H9 (cell line): Measurements from ENCODE around the gene RFX8. TPM values are rescaled to one million over a fixed set of nuclear protein-coding genes. Genes with fewer than 3 reads are reported as not detected.

ENCODE experiments used
- DNase-seq: peaks from one replicate; pipeline ENCODE4 v3.0.0-alpha.2; 2017
- H2AFZ ChIP-seq: one replicate; pipeline ENCODE4 v1.6.1; 2013; ENCODE audit warnings: mild to moderate bottlenecking, low read length, control low read depth, moderate library complexity
- H2AK5ac ChIP-seq: 2 replicates; pipeline ENCODE4 v1.6.1; 2013; ENCODE audit warnings: low read length, control low read depth, mixed read lengths; ENCODE audit not compliant: insufficient read length
- H2BK120ac ChIP-seq: one replicate; pipeline ENCODE4 v1.6.1; 2013; ENCODE audit warnings: low read depth, mild to moderate bottlenecking, low read length, control low read depth, inconsistent platforms; ENCODE audit not compliant: poor library complexity, severe bottlenecking
- H2BK12ac ChIP-seq: 2 replicates; pipeline ENCODE4 v1.6.1; 2013; ENCODE audit warnings: low read length, control low read depth, mixed read lengths, low read depth; ENCODE audit not compliant: insufficient read length
- H2BK15ac ChIP-seq: 2 replicates; pipeline ENCODE4 v1.6.1; 2013; ENCODE audit warnings: low read depth, low read length, control low read depth
- H2BK20ac ChIP-seq: one replicate; pipeline ENCODE4 v1.6.1; 2013; ENCODE audit warnings: low read depth, mild to moderate bottlenecking, low read length, control low read depth, inconsistent platforms; ENCODE audit not compliant: poor library complexity, severe bottlenecking
- H2BK5ac ChIP-seq: 2 replicates; pipeline ENCODE4 v1.6.1; 2013; ENCODE audit warnings: low read length, control low read depth, mixed read lengths; ENCODE audit not compliant: insufficient read length
- H3K14ac ChIP-seq: 2 replicates; pipeline ENCODE4 v1.6.1; 2013; ENCODE audit warnings: low read length, control low read depth; ENCODE audit not compliant: insufficient read depth
- H3K18ac ChIP-seq: 2 replicates; pipeline ENCODE4 v1.6.1; 2013; ENCODE audit warnings: low read depth, mild to moderate bottlenecking, mixed read lengths, low read length, control low read depth; ENCODE audit not compliant: insufficient read length
- H3K23ac ChIP-seq: 2 replicates; pipeline ENCODE4 v1.6.1; 2013; ENCODE audit warnings: low read length, control low read depth, mixed read lengths, low read depth; ENCODE audit not compliant: insufficient read length
- H3K23me2 ChIP-seq: 2 replicates; pipeline ENCODE4 v1.6.1; 2013; ENCODE audit warnings: low read depth, mild to moderate bottlenecking, mixed read lengths, low read length, control low read depth; ENCODE audit not compliant: insufficient read length, poor library complexity, severe bottlenecking
- H3K27ac ChIP-seq: 2 replicates; pipeline ENCODE4 v1.5.1; 2013; ENCODE audit warnings: low read length, control low read depth, mixed read lengths, low read depth; ENCODE audit not compliant: insufficient read length
- H3K27me3 ChIP-seq: 2 replicates; pipeline ENCODE4 v1.6.1; 2013; ENCODE audit warnings: low read length, control low read depth, inconsistent platforms; ENCODE audit not compliant: insufficient read depth
- H3K4ac ChIP-seq: 2 replicates; pipeline ENCODE4 v1.6.1; 2013; ENCODE audit warnings: low read depth, mild to moderate bottlenecking, control low read depth, inconsistent platforms, low read length, moderate library complexity
- H3K4me1 ChIP-seq: 2 replicates; pipeline ENCODE4 v1.6.1; 2013; ENCODE audit warnings: low read length, control low read depth, inconsistent platforms; ENCODE audit not compliant: insufficient read depth
- H3K4me2 ChIP-seq: 2 replicates; pipeline ENCODE4 v1.6.1; 2013; ENCODE audit warnings: low read length, control low read depth, mixed read lengths; ENCODE audit not compliant: insufficient read length, insufficient read depth
- H3K56ac ChIP-seq: 2 replicates; pipeline ENCODE4 v1.6.1; 2013; ENCODE audit warnings: low read depth, mild to moderate bottlenecking, mixed read lengths, low read length, control low read depth; ENCODE audit not compliant: insufficient read length
- H3K79me1 ChIP-seq: 2 replicates; pipeline ENCODE4 v1.6.1; 2013; ENCODE audit warnings: low read depth, mild to moderate bottlenecking, moderate library complexity, low read length, control low read depth, inconsistent platforms; ENCODE audit not compliant: insufficient read depth, poor library complexity, severe bottlenecking
- H3K79me2 ChIP-seq: 2 replicates; pipeline ENCODE4 v1.6.1; 2013; ENCODE audit warnings: low read length, control low read depth, inconsistent platforms; ENCODE audit not compliant: insufficient read depth
- H3K9ac ChIP-seq: 2 replicates; pipeline ENCODE4 v1.6.1; 2013; ENCODE audit warnings: low read length, control low read depth, mixed read lengths; ENCODE audit not compliant: insufficient read length; ENCODE audit errors: extremely low read depth
- H3K9me3 ChIP-seq: one replicate; pipeline ENCODE4 v1.6.1; 2013; ENCODE audit warnings: low read depth, low read length, inconsistent platforms; ENCODE audit not compliant: control insufficient read depth
- H3T11ph ChIP-seq: one replicate; pipeline ENCODE4 v1.6.1; 2013; ENCODE audit warnings: mild to moderate bottlenecking, low read length, control low read depth, inconsistent platforms
- H4K20me1 ChIP-seq: one replicate; pipeline ENCODE4 v1.6.1; 2013; ENCODE audit not compliant: control insufficient read depth, insufficient read length, insufficient read depth
- H4K5ac ChIP-seq: 2 replicates; pipeline ENCODE4 v1.6.1; 2013; ENCODE audit warnings: low read depth, mild to moderate bottlenecking, mixed read lengths, low read length, control low read depth; ENCODE audit not compliant: insufficient read length
- H4K8ac ChIP-seq: replicated peaks from 2 replicates; pipeline ENCODE4 v1.6.1; 2013; ENCODE audit warnings: low read length, control low read depth, mixed read lengths, low read depth; ENCODE audit not compliant: insufficient read length
- H4K91ac ChIP-seq: 2 replicates; pipeline ENCODE4 v1.6.1; 2013; ENCODE audit warnings: low read depth, mild to moderate bottlenecking, moderate library complexity, mixed read lengths, low read length, control low read depth; ENCODE audit not compliant: insufficient read length
- H3K27ac Mint-ChIP-seq, 3 experiments: 2 replicates in 2 of 3; 3 replicates in 1 of 3; pipeline ENCODE4 v1.8.0; 2020 to 2021; ENCODE audit warnings: mixed read lengths in 3 of 3, mild to moderate bottlenecking in 1 of 3, moderate library complexity in 1 of 3
- H3K27me3 Mint-ChIP-seq: 2 replicates; pipeline ENCODE4 v1.8.0; 2021; ENCODE audit warnings: low read depth, mild to moderate bottlenecking, moderate library complexity, mixed read lengths
- H3K36me3 Mint-ChIP-seq, 3 experiments: 2 replicates in 2 of 3; 3 replicates in 1 of 3; pipeline ENCODE4 v1.8.0; 2020 to 2021; ENCODE audit warnings: low read depth in 3 of 3, mixed read lengths in 3 of 3; ENCODE audit not compliant: insufficient read depth in 1 of 3
- H3K4me1 Mint-ChIP-seq, 2 experiments: 2 replicates each; pipeline ENCODE4 v1.8.0; 2020; ENCODE audit warnings: mixed read lengths in 2 of 2
- H3K4me3 Mint-ChIP-seq, 2 experiments: 2 replicates in 1 of 2; 3 replicates in 1 of 2; pipeline ENCODE4 v1.8.0; 2020 to 2021; ENCODE audit warnings: mild to moderate bottlenecking in 2 of 2, mixed read lengths in 2 of 2, moderate library complexity in 1 of 2
- H3K9me3 Mint-ChIP-seq, 2 experiments: 2 replicates in 1 of 2; 3 replicates in 1 of 2; pipeline ENCODE4 v1.8.0; 2020; ENCODE audit warnings: mild to moderate bottlenecking in 2 of 2, mixed read lengths in 2 of 2, moderate library complexity in 1 of 2
- WGBS: extraction: QIAGEN DNeasy Blood & Tissue Kit; methylation state at CpG from one replicate; pipeline ENCODE4 v1.1.7; 2013; ENCODE audit warnings: missing lambda C conversion rate, low lambda C conversion rate, mixed read lengths; ENCODE audit not compliant: insufficient read length; ENCODE audit errors: extremely low coverage; 5-methylcytosine and 5-hydroxymethylcytosine counted together
- total RNA-seq: library from RNA; stranded (reverse); gene quantifications from 2 replicates; pipeline ENCODE4 v1.2.1, GENCODE V29; 2021
- TF ChIP-seq, protein P1 (sequence below): fragments of 200-600 bp; sonication (generic); conservative IDR thresholded peaks from 3 replicates; pipeline ENCODE4 v1.8.0; 2021; ENCODE audit warnings: antibody characterized with exemption, mild to moderate bottlenecking

RFX8 gene
- total RNA-seq, 1 experiment from 2014 or later = 0.22 TPM

DNA sequence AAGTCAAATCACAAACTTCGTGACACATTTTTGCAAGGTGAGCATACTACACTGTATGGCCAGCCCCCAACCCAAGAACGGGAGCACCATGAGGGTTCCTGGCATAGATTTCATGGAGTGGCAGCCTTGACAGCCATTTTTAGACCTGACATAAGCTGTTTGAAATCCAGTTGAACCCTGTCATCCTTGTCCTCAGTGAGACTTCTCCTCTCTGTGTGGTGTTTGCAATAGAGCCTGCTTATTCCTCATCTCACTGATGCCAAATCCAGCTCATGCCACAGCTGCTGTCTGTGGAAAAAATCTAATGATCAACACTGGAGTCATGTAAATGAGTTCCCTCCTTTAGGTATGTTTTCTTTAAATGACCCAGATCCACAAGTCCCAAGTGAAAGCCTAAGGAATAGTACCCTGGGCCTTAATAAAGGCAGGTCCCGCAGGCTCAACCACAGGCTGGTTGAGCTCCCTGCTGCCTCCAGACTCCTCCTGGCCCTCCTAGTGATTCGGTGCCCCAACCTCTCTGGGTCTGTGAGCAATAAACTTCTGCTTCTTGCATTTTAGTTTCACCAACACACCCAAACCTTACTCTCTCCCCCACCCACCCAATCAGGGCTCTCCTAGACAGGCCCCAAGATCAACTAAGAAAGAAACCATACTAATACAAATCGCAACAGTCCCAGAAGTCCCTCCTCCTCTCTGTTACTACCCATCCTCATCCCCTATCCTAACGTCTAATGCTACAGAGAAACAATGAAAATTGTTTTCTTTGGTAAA, 79.2 kb downstream of the RFX8 start:
- H3K79me2 ChIP-seq = no peaks in the 10 kb centered on the region
- no peaks in the 10 kb centered on the region; the same call in 1 of the 2 replicates for H3K27me3 ChIP-seq
- H4K5ac ChIP-seq = no peak overlapping the region
- no peak for DNase-seq
- H3K23me2 ChIP-seq = no peaks in the 10 kb centered on the region
- H4K91ac ChIP-seq = no peak overlapping the region
- H2BK12ac ChIP-seq = no peak overlapping the region
- no peak overlapping the region for H3K56ac ChIP-seq
- H3K27me3 Mint-ChIP-seq = no peaks in the 10 kb centered on the region; the same call in none of the 2 replicates
- no peak overlapping the region for H2AK5ac ChIP-seq
- no peaks in the 10 kb centered on the region for H3K9me3 Mint-ChIP-seq
- TF ChIP-seq, protein P1, sequence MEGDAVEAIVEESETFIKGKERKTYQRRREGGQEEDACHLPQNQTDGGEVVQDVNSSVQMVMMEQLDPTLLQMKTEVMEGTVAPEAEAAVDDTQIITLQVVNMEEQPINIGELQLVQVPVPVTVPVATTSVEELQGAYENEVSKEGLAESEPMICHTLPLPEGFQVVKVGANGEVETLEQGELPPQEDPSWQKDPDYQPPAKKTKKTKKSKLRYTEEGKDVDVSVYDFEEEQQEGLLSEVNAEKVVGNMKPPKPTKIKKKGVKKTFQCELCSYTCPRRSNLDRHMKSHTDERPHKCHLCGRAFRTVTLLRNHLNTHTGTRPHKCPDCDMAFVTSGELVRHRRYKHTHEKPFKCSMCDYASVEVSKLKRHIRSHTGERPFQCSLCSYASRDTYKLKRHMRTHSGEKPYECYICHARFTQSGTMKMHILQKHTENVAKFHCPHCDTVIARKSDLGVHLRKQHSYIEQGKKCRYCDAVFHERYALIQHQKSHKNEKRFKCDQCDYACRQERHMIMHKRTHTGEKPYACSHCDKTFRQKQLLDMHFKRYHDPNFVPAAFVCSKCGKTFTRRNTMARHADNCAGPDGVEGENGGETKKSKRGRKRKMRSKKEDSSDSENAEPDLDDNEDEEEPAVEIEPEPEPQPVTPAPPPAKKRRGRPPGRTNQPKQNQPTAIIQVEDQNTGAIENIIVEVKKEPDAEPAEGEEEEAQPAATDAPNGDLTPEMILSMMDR = no peak
- no peaks in the 10 kb centered on the region for H3K79me1 ChIP-seq
- H3K14ac ChIP-seq = no peak overlapping the region
- no peak overlapping the region for H3K9ac ChIP-seq
- H3K23ac ChIP-seq = no peak overlapping the region
- H4K20me1 ChIP-seq = no peaks in the 10 kb centered on the region
- H3K27ac ChIP-seq = no peak overlapping the region
- no peaks in the 10 kb centered on the region for H3K36me3 Mint-ChIP-seq
- H3K4me1 ChIP-seq = no peaks in the 10 kb centered on the region; the same call in 1 of the 2 replicates
- H3K27ac Mint-ChIP-seq = no peak overlapping the region
- no peak overlapping the region for H3K4me3 Mint-ChIP-seq
- no peak overlapping the region for H2AFZ ChIP-seq
- no peak overlapping the region for H3K18ac ChIP-seq
- no peak overlapping the region for H2BK5ac ChIP-seq
- no peak overlapping the region for H2BK20ac ChIP-seq
- H3T11ph ChIP-seq = no peak overlapping the region
- no peak overlapping the region for H2BK120ac ChIP-seq
- no peaks in the 10 kb centered on the region for H3K9me3 ChIP-seq
- peaks cover 15 to 19% of the 10 kb centered on the region in 2 experiments for H3K4me1 Mint-ChIP-seq
- no CpG with 5 or more reads among the region's 6 CpGs for WGBS
- no peak overlapping the region for H3K4me2 ChIP-seq
- no peak overlapping the region for H2BK15ac ChIP-seq
- H3K4ac ChIP-seq = no peak overlapping the region
- no peak overlapping the region for H4K8ac ChIP-seq
